GM21825 (cell line): ENCODE measurements around the gene FAM168B.
"Not testable (repeated sequence)": the region's sequence is repeated elsewhere in the genome, so short reads cannot be mapped to it uniquely, and the experiment has no call there.

Source experiments
- ATAC-seq: cut with Tn5 transposase; IDR thresholded peaks from one replicate; pipeline ENCODE4 v1.9.1; 2021; ENCODE audit warnings: mild to moderate bottlenecking, moderate library complexity; ENCODE audit not compliant: unreplicated experiment

Gene FAM168B

DNA sequence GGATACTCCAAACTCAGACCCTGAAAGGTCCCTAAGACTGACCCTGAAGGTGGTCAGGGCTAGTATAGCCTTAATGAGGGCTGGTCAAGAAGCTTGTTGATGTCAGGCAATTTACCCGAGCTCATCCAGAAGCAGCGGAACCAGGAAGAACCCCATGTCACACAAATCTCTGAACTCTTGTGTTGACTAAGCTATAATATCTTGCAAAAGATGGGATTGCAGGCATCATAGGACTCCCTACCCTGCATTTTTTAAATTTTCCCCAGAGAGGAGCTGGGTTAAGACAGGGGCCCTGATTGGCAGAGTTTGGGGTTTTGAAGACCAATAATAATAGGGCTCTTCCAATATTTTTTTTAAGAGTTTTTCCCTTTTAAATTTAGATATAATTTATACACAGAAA, 9.9 kb upstream of the FAM168B start:
- ATAC-seq: no peak

DNA sequence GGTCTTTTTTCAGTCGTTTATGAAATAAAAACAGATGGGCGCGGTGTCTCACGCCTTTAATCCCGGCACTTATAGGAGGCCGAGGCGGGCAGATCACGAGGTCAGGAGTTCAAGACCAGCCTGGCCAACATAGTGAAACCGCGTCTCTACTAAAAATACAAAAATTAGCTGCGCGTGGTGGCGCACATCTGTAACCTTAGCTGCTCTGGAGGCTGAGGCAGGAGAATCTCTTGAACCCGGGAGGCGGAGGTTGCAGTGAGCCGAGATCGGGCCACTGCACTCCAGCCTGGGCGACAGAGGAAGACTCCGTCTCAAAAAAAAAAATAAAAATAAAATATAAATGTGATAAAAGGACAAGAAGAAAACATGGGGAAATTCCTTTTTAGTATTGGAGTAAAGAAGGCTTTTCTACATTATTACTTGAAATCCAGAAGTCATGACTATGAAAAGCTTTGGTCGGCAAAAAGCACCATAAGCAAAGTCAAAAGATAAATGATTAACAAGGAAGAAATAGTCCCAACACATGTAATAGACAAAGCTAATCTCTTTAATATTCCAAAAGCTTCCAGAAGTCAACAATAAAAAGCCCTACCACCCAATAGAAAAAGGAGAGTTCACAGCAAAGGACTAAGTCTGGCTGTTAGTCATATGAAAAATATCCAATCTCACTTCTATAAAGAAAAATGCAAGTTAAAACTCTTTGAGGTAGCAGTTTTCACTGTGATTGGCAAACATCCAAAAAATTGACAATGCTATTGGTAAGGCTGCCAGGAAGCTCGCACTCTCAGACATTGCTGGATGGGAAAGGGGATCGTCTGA, 1.4 kb upstream of the FAM168B start:
- no peak for ATAC-seq

DNA sequence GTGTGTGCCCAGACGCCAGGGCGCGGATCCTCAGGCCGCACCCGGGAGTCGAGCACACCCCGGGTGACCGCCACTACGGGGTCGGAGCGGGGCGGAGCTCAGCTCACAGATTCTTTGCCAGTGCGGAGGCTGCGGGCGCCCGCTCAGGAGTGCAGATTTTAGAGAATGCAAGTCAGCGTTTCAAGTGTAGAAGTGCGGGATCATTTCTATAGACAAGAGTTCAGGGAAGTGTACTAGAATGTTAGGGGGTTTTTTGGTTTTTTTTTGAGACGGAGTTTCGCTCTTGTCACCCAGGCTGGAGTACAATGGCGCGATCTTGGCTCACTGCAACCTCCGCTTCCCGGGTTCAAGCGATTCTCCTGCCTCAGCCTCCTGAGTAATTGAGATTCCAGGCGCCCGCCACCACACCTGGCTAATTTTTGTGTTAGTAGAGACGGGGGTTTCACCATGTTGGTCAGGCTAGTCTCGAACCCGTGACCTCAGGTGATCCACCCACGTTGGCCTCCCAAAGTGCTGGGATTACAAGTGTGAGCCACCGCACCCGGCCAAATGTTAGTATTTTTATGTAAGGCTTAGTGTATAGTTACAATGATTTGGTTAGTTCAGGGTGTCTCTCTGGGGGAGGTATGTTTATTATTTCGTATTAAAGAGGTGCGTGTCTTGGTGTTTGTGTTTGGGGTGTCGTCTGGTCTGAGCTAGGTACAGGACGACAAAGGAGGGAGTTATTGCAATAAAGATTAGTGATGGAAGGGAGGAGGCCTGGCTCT, 619 bp upstream of the FAM168B start:
- peak; percentile 76 for ATAC-seq

DNA sequence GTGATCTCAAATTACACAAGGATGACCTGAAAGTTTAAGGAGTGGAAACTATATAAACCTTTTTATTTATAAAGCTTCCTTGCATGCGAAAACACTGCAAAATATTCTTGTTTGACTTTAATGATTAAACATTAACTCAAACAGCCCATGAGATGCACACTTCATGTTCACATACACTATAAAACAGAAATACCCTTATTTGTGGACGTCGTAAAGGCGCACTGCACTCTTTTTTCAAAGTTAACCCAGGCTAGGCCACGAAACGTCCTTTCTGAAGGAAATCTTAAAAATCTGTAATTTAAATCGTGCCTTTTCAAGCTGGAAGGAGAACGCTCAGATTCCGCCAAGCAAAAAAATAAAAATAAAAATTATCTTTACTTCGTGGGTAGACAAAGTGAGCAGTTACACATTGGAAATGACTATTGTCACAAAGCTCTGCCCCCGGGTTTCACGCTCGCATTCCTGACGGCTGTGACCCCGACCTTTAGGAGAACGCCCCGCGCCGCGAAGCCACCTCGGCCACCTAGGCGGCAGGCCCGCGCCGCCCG, 728 bp downstream of the FAM168B start:
- no peak for ATAC-seq

DNA sequence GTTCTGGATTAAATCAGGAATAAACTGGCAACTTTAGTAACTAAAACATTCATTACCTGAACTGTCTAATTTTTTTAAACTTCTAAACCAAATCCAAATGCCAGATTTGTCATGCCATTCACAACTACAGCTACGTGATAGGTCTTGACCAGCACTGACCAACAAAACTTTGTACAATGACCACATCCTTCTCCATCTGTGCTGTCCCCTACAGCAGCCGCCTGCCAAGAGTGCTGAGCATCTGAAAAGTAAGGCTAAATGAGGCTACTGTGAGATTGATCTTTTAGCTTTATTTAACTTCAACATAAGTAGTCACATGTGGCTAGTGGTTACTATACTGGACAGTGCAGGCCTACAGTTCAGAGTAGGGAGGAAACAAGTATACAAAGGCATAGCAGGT, 7.6 kb downstream of the FAM168B start:
- ATAC-seq: no peak

DNA sequence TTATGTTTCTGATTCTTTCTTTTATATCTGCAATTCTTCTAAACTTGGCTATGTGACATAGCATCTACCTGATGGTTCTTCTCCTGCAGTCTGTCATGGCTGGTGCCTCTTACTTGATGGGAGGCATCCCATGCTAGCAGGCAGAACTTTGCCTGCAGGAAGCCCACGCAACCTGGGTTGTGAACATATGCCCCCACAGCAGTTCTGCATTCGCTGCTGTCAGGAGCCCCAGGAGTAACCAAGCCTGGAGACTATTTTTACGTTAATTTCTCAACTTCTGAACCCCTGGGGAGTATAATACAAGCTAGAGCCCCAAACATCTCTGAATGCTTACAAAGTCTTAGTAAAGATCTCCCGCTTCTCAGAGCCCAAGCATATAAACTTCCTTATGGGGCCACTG, 12.1 kb downstream of the FAM168B start:
- no peak for ATAC-seq

DNA sequence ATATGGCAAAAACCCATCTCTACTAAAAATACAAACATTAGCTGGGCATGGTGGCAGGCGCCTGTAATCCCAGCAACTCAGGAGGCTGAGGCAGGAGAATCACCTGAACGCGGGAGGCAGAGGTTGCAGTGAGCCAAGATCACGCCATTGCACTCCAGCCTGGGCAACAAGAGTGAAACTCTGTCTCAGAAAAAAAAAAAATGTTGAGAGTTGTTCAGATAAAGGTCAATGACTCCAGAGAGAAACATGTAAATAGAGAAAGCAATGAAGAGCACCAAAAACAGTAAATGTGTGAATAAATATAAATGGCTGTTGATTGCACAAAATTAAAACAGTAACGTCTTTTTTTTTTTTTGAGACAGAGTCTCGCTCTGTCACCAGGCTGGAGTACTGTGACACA, 13.3 kb downstream of the FAM168B start:
- ATAC-seq: not testable (repeated sequence)

DNA sequence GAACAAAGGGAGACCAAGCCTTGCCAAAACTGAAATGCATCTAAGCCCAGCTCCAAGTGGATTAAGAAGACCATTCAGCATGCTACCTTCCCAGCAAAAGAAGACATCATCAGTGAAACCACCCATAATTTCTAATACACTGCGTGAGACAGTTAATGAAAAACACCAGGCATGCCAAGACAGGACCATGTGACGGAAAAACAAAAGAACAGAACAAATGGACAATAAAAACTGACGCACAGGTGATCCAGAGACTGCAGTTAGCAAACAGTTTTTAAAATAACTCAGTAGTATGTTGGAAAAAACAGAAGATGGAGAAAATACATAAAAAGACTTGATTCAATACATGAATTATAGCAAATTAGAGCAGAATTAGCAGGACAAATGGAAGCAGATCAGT, 15.3 kb downstream of the FAM168B start:
- no peak for ATAC-seq

DNA sequence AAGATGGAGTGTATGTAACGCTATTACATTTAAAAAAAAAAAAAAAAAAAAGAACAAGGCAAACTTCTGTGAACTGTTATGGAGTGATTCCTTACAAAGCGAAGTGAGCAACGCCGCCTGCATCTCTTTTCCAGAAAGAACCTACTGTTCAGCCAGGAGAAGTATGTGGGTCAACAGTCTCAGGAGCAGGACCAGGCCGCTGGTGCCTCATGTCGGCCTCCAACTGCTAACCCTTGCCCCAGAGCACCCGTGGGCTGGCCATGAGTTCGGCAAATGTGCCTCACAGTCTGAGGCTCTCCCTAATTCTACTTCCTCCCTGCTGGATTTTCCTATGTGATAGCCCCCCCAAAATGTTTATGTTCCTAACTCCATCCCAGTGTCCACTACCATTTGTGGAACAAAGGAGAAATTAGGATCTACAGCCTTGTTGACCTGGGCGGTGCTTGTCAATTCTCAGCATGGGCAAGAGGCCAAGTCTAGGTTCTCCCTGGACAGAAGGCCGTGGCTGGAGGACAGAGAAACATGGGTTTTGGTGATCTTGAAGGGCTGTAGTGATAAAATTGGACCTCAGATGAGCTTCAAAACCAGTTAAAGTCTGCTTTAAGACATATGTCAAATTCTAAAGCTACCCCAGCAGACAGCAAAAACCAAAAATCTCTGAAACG, 15.9 kb downstream of the FAM168B start:
- ATAC-seq: no peak

DNA sequence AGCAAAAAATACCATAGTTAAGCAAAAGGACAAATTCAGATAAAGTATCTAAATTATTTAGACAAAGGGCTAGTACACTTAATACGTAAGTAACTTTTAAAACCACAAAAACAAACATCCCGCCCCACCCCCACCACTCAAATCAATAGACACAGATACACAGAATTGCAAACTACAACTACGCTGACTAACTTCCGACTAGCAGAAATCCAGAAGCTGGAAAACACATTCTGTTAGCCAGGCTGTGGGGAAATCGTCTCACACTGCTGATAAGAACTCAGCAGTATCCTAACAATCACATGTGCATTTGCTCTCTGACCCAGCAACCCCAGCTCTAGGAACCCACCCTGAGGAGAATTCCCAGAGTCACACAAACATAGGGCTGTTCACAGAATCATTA, 16.6 kb downstream of the FAM168B start:
- ATAC-seq: no peak

DNA sequence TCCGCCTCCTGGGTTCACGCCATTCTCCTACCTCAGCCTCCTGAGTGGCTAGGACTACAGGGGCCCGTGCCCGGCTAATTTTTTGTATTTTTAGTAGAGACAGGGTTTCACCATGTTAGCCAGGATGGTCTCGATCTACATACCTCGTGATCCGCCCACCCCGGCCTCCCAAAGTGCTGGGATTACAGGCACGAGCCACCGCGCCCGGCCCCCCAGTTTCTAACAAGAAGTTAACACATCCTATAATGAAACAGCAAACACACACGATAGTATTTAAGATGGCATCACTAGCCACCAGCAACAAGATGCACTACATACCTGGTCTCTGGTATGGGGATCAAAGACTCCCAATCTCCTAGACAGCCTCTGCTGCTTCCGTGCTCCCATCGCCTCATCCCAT, 17.7 kb downstream of the FAM168B start:
- ATAC-seq: not testable (repeated sequence)

DNA sequence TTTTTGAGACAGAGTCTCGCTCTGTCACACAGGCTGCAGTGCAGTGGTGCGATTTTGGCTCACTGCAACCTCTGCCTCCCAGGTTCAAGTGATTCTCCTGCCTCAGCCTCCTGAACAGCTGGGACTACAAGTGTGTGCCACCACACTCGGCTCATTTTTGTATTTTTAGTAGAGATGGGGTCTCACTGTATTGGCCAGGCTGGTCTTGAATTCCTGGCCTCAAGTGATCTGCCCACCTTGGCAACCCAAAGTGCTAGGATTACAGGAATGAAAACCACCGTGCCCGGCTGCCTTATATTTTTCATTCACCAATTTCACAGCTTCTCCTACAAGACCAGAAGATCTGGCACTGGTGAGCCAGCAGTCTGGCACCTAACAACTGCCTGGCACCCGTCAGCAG, 25.1 kb downstream of the FAM168B start:
- not testable (repeated sequence) for ATAC-seq

DNA sequence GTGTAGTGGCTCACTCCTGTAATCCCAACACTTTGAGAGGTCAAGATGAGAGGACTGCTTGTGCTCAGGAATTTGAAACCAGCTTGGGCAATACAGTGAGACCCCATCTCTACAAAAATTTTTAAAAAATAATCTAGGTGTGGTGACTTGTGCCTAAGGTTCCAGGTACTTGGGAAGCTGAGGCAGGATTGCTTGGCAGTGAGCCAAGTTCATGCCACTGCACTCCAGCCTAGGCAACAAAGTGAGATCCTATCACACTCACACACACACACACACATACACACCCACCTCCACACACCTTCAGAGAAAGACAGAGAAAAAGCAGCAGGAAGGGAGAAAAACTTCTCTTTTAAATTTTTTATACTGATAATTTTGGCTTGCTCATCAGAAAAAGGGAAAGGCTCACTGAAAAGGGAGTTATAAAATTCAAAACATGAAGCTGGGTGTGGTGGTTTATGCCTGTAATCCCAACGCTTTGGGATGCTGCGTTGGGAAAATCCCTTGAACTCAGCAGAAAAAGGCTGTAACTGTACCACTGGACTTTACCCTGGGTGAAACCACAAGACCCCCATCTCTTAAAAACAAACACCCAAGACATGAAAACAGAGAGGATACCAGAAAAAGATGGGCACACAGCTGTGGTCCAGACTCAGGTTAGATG, 25.7 kb downstream of the FAM168B start:
- no peak for ATAC-seq

DNA sequence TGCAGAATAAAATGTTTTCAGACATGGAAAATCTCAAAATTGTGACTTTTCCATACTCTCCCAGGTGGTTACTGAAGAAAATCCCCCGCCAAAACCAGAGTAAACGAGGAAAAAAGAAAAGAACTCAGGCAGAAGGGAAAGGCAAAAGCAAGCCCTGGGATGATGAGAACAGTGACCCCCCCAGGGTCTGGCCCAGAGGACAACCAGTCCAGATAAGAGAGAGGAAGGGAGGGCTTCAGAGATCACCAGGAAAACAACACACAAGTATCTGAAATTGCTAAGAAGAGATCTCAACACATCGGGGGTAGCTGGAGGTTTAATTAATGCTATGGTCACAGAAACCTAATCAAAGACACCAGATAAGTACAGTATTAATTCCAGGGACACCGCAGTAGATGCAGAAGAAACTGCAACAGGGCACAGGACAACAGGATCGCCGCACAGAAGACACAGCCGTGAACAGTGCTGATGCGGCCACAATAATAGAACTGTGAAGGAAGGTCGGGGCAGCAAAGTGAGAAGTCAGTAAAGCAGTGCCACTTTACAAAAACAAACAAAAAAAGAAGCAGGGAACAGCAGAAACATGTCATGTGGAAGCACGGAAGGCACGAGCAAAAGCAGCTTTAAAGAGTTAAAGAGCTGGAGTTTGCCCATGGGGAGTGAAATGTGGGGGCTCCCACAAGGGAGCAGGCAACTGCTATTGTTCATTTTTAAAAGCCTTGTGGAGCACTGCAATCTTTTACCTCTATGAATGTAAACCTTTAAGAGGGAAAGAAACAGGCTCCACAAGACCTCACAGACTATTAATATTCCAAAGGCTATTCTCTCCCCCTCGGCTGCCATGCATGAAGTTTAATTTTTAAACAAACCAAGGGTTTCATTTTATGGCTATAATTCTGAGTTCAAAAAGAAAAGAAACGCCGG, 28.4 kb downstream of the FAM168B start:
- ATAC-seq: no peak

DNA sequence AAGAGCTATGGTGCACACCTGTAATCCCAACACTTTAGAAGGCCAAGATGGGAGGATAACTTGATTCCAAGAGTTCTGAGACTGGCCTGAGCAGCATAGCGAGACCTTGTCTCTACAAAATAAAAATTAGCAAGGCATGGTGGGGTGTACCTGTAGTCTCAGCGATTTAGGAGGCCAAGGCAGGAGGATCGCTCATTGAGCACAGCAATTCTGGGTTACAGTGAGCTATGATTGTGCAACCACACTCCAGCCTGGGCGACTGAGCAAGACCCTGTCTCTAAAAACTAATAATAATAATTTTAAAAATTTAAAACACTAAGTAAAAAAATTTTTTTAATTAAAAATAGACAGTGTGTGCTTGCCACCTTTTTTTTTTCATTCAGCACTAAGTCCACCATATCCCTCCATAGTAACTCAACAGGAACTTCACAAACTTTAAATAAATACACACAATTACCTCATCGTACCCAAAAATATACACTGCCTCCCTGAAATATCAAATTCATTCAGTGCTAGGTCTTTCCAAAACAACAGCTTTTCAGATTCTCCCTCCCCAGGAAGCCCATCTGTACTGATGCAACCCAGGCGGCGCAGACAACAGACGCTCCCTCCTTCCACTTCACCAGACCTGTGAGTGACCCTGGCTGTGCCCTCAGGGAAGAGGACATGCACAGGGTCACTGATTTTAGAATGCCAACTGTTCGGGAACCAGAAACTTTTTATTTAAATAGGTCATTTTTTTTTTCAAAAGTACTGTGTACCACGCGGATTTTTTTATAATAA, 29.6 kb downstream of the FAM168B start:
- no peak for ATAC-seq

DNA sequence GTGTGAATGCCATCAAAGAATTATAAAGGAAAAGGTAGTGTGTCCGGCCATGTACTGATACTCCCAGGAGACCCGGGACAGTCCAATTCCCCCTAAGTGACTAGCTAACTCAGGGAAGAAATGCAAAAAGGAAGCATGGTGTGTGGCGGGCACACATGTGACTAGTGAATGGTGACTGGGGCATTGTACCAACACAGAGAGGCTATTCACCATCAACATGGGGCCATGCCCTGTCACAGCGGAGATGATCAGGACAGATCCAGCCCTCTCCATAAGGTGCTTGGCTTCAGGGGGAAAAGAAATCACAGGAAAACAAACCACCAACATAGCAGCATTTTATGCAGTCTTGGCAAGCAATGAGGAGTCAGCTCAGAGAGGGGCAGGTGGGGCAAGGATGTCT, 34.3 kb downstream of the FAM168B start:
- ATAC-seq: no peak

DNA sequence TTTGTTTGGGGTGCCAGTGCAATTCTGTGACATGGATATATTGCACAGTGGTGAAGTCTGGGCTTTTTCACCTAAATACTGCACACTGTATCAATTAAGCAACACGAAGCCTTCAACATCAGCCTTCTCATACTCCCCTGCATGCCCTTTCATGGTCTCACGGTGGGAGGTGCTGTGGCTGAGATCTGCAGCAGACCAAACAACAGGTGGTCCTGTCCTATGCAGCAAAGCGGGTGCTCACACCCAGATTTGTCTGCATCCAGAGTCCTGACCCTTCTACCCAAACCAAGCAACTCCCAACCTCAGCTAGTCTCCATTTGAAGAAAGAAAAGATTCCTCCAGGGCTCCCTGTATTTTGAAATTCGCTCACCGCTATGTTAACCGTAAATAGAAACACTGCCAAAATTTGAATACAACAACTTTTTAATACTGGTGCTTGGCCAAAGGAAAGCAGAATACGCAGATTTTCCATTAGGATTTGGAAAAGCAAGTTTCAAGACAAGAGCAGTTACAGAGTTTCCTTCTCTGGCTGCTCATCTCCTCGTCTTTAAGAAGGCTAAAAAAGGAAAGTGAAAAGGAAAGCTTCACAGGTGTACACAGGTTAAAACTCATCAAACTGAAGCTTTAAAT, 34.9 kb downstream of the FAM168B start:
- ATAC-seq: no peak

DNA sequence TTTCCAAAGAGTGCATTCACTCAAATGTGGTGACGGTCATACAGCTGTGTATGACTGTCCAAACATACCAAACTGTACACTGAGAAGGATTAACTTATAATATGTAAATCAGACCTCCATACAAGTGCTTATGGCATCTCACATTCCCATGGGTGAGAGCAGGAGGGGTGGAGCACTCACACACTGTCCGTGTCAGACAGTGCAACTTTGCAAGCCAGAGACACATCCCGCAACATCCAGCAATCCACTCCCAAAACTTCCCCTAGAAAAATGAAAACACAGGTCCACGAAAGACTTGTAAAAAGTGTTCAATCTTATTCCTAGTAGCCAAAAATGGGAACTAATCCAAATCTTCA, 36.4 kb downstream of the FAM168B start:
- no peak for ATAC-seq
